GM18858 (cell line): ENCODE results near the gene FOLR1.
"Not testable (repeated sequence)": the region's sequence is repeated elsewhere in the genome, so short reads cannot be mapped to it uniquely, and the experiment has no call there.

Source experiments
- ATAC-seq: cut with Tn5 transposase; IDR thresholded peaks from one replicate; pipeline ENCODE4 v1.9.1; 2021; ENCODE audit not compliant: unreplicated experiment

The FOLR1 gene

GRCh38 chr11:72191961-72192381 lies at the start of gene FOLR1:
Gene FOLR1, plus strand, starts transcription at chr11:72192140. Its CDS starts 34 bp downstream, at chr11:72192174.
- no peak for ATAC-seq

GRCh38 chr11:72142543-72142942 lies 49.4 kb upstream of the FOLR1 start:
- not testable (repeated sequence) for ATAC-seq

GRCh38 chr11:72144807-72145565 lies 47.0 kb upstream of the FOLR1 start:
- ATAC-seq: no peak

- no peak for ATAC-seq
Observed at GRCh38 chr11:72146625-72147024, 45.3 kb upstream of the FOLR1 start.

GRCh38 chr11:72150882-72151281 lies 41.1 kb upstream of the FOLR1 start:
- ATAC-seq: no peak

- ATAC-seq: not testable (repeated sequence)
Observed at GRCh38 chr11:72153874-72154273, 38.1 kb upstream of the FOLR1 start.

GRCh38 chr11:72154816-72155215 lies 37.1 kb upstream of the FOLR1 start:
- no peak for ATAC-seq

GRCh38 chr11:72155751-72156150 lies 36.2 kb upstream of the FOLR1 start:
- ATAC-seq: no peak

GRCh38 chr11:72157131-72157530 lies 34.8 kb upstream of the FOLR1 start:
- ATAC-seq: no peak

GRCh38 chr11:72160319-72160718 lies 31.6 kb upstream of the FOLR1 start:
- no peak for ATAC-seq

- ATAC-seq: no peak
Observed at GRCh38 chr11:72162891-72163492, 28.9 kb upstream of the FOLR1 start.

- ATAC-seq: not testable (repeated sequence)
Observed at GRCh38 chr11:72164187-72164586, 27.8 kb upstream of the FOLR1 start.

GRCh38 chr11:72169046-72169555 lies 22.8 kb upstream of the FOLR1 start:
- not testable (repeated sequence) for ATAC-seq

GRCh38 chr11:72169754-72170153 lies 22.2 kb upstream of the FOLR1 start:
- ATAC-seq: not testable (repeated sequence)

GRCh38 chr11:72172043-72172442 lies 19.9 kb upstream of the FOLR1 start:
- ATAC-seq: not testable (repeated sequence)

- no peak for ATAC-seq
Observed at GRCh38 chr11:72173291-72173690, 18.6 kb upstream of the FOLR1 start.

- ATAC-seq: no peak
Observed at GRCh38 chr11:72174302-72175070, 17.5 kb upstream of the FOLR1 start.

GRCh38 chr11:72177656-72178055 lies 14.3 kb upstream of the FOLR1 start:
- ATAC-seq: no peak

GRCh38 chr11:72179049-72179803 lies 12.7 kb upstream of the FOLR1 start:
- no peak for ATAC-seq

- ATAC-seq: no peak
Observed at GRCh38 chr11:72179804-72180396, 12.0 kb upstream of the FOLR1 start.
